IMR-90 (cell line): ENCODE measurements around the gene PEX11A. TPM values are rescaled to one million over a fixed set of nuclear protein-coding genes. Genes with fewer than 3 reads are reported as not detected.

Source experiments
- ATAC-seq: fragments of 200-7000 bp; cut with Tn5 transposase; 2 replicates; pipeline ENCODE4 v1.9.1; 2020; ENCODE audit warnings: low read depth, mild to moderate bottlenecking, moderate library complexity
- BruUV-seq: library from RNA; stranded (reverse); fragments of 400-500 nt; replicated peaks from 2 replicates; lab custom pipeline; 2021; lab: Mats Ljungman, UMichigan
- CTCF ChIA-PET: fragments of 300-600 bp; formaldehyde crosslinking; extraction: SDS; loops from one replicate; lab custom pipeline; 2021; ENCODE audit warnings: antibody characterized with exemption; lab: Yijun Ruan, JAX
- POLR2A ChIA-PET: fragments of 300-600 bp; sonication (Branson Sonifier 250); formaldehyde crosslinking; loops from one replicate; lab custom pipeline; 2022; ENCODE audit warnings: antibody characterized with exemption; ENCODE audit not compliant: unreplicated experiment; lab: Charles Lee
- DNase-seq: peaks from one replicate; pipeline ENCODE4 v3.0.0; 2013
- H2AFZ ChIP-seq: replicated peaks from 2 replicates; pipeline ENCODE3; 2013; ENCODE audit warnings: low read length, mild to moderate bottlenecking; ENCODE audit not compliant: poor library complexity
- H2AK5ac ChIP-seq: 2 replicates; pipeline ENCODE4 v1.6.1; 2013; ENCODE audit warnings: low read depth, low read length, inconsistent platforms
- H2AK9ac ChIP-seq: replicated peaks from 2 replicates; pipeline ENCODE3; 2013; ENCODE audit warnings: mild to moderate bottlenecking, low read depth, low read length, moderate library complexity; ENCODE audit not compliant: poor library complexity
- H2BK120ac ChIP-seq: 2 replicates; pipeline ENCODE4 v1.6.1; 2013; ENCODE audit warnings: low read depth, low read length, inconsistent platforms
- H2BK15ac ChIP-seq: 3 replicates; pipeline ENCODE4 v1.6.1; 2013; ENCODE audit warnings: low read depth, low read length, inconsistent platforms
- H2BK20ac ChIP-seq: 2 replicates; pipeline ENCODE4 v1.6.1; 2013; ENCODE audit warnings: low read depth, mild to moderate bottlenecking, inconsistent platforms, low read length, moderate library complexity
- H2BK5ac ChIP-seq: 2 replicates; pipeline ENCODE4 v1.6.1; 2013; ENCODE audit warnings: mild to moderate bottlenecking, low read depth, low read length, inconsistent platforms; ENCODE audit not compliant: poor library complexity, severe bottlenecking
- H3K14ac ChIP-seq: replicated peaks from 2 replicates; pipeline ENCODE4 v1.6.1; 2013; ENCODE audit warnings: low read depth, low read length, inconsistent platforms
- H3K18ac ChIP-seq: 2 replicates; pipeline ENCODE4 v1.6.1; 2013; ENCODE audit warnings: low read depth, low read length, control low read depth
- H3K23ac ChIP-seq: 2 replicates; pipeline ENCODE4 v1.6.1; 2013; ENCODE audit warnings: low read depth, low read length, inconsistent platforms
- H3K27ac ChIP-seq: 2 replicates; pipeline ENCODE4 v1.5.1; 2013; ENCODE audit warnings: mild to moderate bottlenecking, control low read depth, low read length; ENCODE audit not compliant: insufficient read depth
- H3K27me3 ChIP-seq: 2 replicates; pipeline ENCODE4 v1.6.1; 2013; ENCODE audit warnings: low read length; ENCODE audit not compliant: control insufficient read depth, insufficient read depth
- H3K36me3 ChIP-seq: 2 replicates; pipeline ENCODE4 v1.6.1; 2013; ENCODE audit warnings: low read length, mixed read lengths; ENCODE audit not compliant: control insufficient read depth, insufficient read depth
- H3K4ac ChIP-seq: 2 replicates; pipeline ENCODE4 v1.6.1; 2013; ENCODE audit warnings: low read depth, low read length, inconsistent platforms
- H3K4me1 ChIP-seq: 2 replicates; pipeline ENCODE4 v1.6.1; 2013; ENCODE audit warnings: low read length, mixed read lengths; ENCODE audit not compliant: control insufficient read depth, insufficient read depth
- H3K4me2 ChIP-seq: 2 replicates; pipeline ENCODE4 v1.6.1; 2013; ENCODE audit warnings: low read depth, mild to moderate bottlenecking, control low read depth, low read length, moderate library complexity
- H3K4me3 ChIP-seq: 2 replicates; pipeline ENCODE4 v1.5.1; 2013; ENCODE audit warnings: low read depth, mild to moderate bottlenecking, control low read depth, low read length, moderate library complexity; ENCODE audit not compliant: insufficient read depth
- H3K56ac ChIP-seq: 2 replicates; pipeline ENCODE4 v1.6.1; 2013; ENCODE audit warnings: low read length, inconsistent platforms; ENCODE audit not compliant: insufficient read depth; ENCODE audit errors: extremely low read depth
- H3K79me1 ChIP-seq, 2 experiments: 2 replicates each; pipeline ENCODE4 v1.6.1; 2013; ENCODE audit warnings: low read length in 2 of 2, inconsistent platforms in 1 of 2, low read depth in 1 of 2
- H3K9ac ChIP-seq: 2 replicates; pipeline ENCODE4 v1.6.1; 2013; ENCODE audit warnings: low read depth, low read length, control low read depth
- H3K9me1 ChIP-seq: 2 replicates; pipeline ENCODE4 v1.6.1; 2013; ENCODE audit warnings: low read length, inconsistent platforms; ENCODE audit not compliant: insufficient read depth
- H3K9me3 ChIP-seq: 2 replicates; pipeline ENCODE4 v1.6.1; 2013; ENCODE audit warnings: low read length; ENCODE audit not compliant: control insufficient read depth, insufficient read depth
- H4K20me1 ChIP-seq: 2 replicates; pipeline ENCODE4 v1.6.1; 2013; ENCODE audit warnings: low read length, inconsistent platforms; ENCODE audit not compliant: insufficient read depth
- H4K5ac ChIP-seq: 2 replicates; pipeline ENCODE4 v1.6.1; 2013; ENCODE audit warnings: mild to moderate bottlenecking, low read depth, low read length, control low read depth
- H4K8ac ChIP-seq, 2 experiments: 2 replicates each; pipeline ENCODE4 v1.6.1; 2013; ENCODE audit warnings: low read depth in 2 of 2, low read length in 2 of 2, control low read depth in 1 of 2, inconsistent platforms in 1 of 2
- H4K91ac ChIP-seq: 2 replicates; pipeline ENCODE4 v1.6.1; 2013; ENCODE audit warnings: low read depth, low read length, inconsistent platforms; ENCODE audit not compliant: insufficient read depth
- BHLHE40 ChIP-seq: fragments of 150-350 bp; IDR thresholded peaks from 2 replicates; pipeline ENCODE4 v1.6.1; 2016; ENCODE audit warnings: mild to moderate bottlenecking, low read depth, low read length
- CEBPB ChIP-seq: IDR thresholded peaks from 2 replicates; pipeline ENCODE4 v1.6.1; 2012; ENCODE audit warnings: low read depth, low read length, improper control_type of control experiment
- CHD1 ChIP-seq: IDR thresholded peaks from 2 replicates; pipeline ENCODE4 v1.6.1; 2012; ENCODE audit warnings: low read depth, low read length, improper control_type of control experiment
- CTCF ChIP-seq: conservative IDR thresholded peaks from 2 replicates; pipeline ENCODE4 v1.5.1; 2012; ENCODE audit warnings: mild to moderate bottlenecking, low read depth, low read length, improper control_type of control experiment
- FOS ChIP-seq: fragments of 150-350 bp; IDR thresholded peaks from 2 replicates; pipeline ENCODE4 v1.6.1; 2016; ENCODE audit warnings: low read depth, low read length
- MAFK ChIP-seq: IDR thresholded peaks from 2 replicates; pipeline ENCODE4 v1.6.1; 2012; ENCODE audit warnings: low read depth, low read length, improper control_type of control experiment
- MAZ ChIP-seq: IDR thresholded peaks from 2 replicates; pipeline ENCODE4 v1.6.1; 2012; ENCODE audit warnings: low read depth, mild to moderate bottlenecking, low read length, improper control_type of control experiment, moderate library complexity, borderline replicate concordance
- NFE2L2 ChIP-seq: fragments of 150-350 bp; IDR thresholded peaks from 2 replicates; pipeline ENCODE4 v1.6.1; 2016; ENCODE audit warnings: low read depth, mild to moderate bottlenecking, low read length
- POLR2A ChIP-seq: IDR thresholded peaks from 2 replicates; pipeline ENCODE4 v1.6.1; 2012; ENCODE audit warnings: mild to moderate bottlenecking, low read depth, low read length
- RAD21 ChIP-seq: IDR thresholded peaks from 2 replicates; pipeline ENCODE4 v1.6.1; 2012; ENCODE audit warnings: low read length, improper control_type of control experiment
- RCOR1 ChIP-seq: IDR thresholded peaks from 2 replicates; pipeline ENCODE4 v1.6.1; 2012; ENCODE audit warnings: mild to moderate bottlenecking, low read length, improper control_type of control experiment; ENCODE audit not compliant: insufficient replicate concordance
- RFX5 ChIP-seq: IDR thresholded peaks from 2 replicates; pipeline ENCODE4 v1.8.0; 2012; ENCODE audit warnings: low read depth, mild to moderate bottlenecking, low read length, moderate library complexity
- SMC3 ChIP-seq: fragments of 150-350 bp; IDR thresholded peaks from 2 replicates; pipeline ENCODE4 v1.6.1; 2016; ENCODE audit warnings: low read depth, mild to moderate bottlenecking, antibody characterized with exemption, low read length, moderate library complexity
- USF2 ChIP-seq: fragments of 150-350 bp; IDR thresholded peaks from 2 replicates; pipeline ENCODE4 v1.6.1; 2017; ENCODE audit warnings: mild to moderate bottlenecking, antibody characterized with exemption, low read length, low read depth
- WGBS, 2 experiments: methylation state at CpG; one replicate each; pipeline versions ENCODE4 v1.1.5 to v1.1.7; 2013; ENCODE audit warnings: missing lambda C conversion rate in 2 of 2; ENCODE audit not compliant: insufficient read length in 1 of 2; ENCODE audit errors: extremely low coverage in 2 of 2; 5-methylcytosine and 5-hydroxymethylcytosine counted together
- dilution Hi-C: fragments of 300-500 bp; cut with HindIII; formaldehyde crosslinking; loops from one replicate; pipeline ENCODE4 v1.14.3; 2018; ENCODE audit warnings: low sequenced_read_pairs; ENCODE audit not compliant: unreplicated experiment
- in situ Hi-C: fragments of 300-500 bp; cut with MboI; formaldehyde crosslinking; loops from 3 replicates; pipeline ENCODE4 v1.14.3; 2019; ENCODE audit warnings: low sequenced_read_pairs, inconsistent platforms, mixed read lengths
- intact Hi-C: fragments of 100-400 bp; cut with micrococcal nuclease; formaldehyde crosslinking; loops from 2 replicates; pipeline ENCODE4 v1.10.0; 2022
- polyA plus RNA-seq, 3 experiments: library from polyadenylated mRNA; depleted of rRNA; stranded (reverse); fragments of >200 nt; gene quantifications; 2 replicates each; pipeline ENCODE4 v1.2.3, GENCODE V29; 2012; ENCODE audit warnings: low replicate concordance in 1 of 3
- total RNA-seq: library from RNA; depleted of rRNA; stranded (reverse); fragments of >200 nt; gene quantifications from 2 replicates; pipeline ENCODE4 v1.2.3, GENCODE V29; 2012

PEX11A gene
- total and polyA plus RNA-seq, 2 of the 4 experiments (the other 2 are of a cell fraction): 4.2 to 10.2 TPM

GRCh38 chr15:89677381-89677780 is 13.2 kb downstream of the PEX11A start:
- no peak overlapping the region for H2AK5ac ChIP-seq
- no peaks in the 10 kb centered on the region for H3K27me3 ChIP-seq
- H4K8ac ChIP-seq: no peak overlapping the region
- intact Hi-C loops (no loop called here), dilution Hi-C loops (no loop called here), in situ Hi-C loops (no loop called here)
- no peak overlapping the region for H2AK9ac ChIP-seq
- H3K9me3 ChIP-seq: no peaks in the 10 kb centered on the region
- H2BK20ac ChIP-seq: no peak overlapping the region
- H3K4me1 ChIP-seq: peaks cover 2% of the 10 kb centered on the region; the same call in 1 of the 2 replicates
- no peaks in the 10 kb centered on the region for H3K79me1 ChIP-seq
- no peak overlapping the region for H4K91ac ChIP-seq
- no peak for TF ChIP-seq MAFK
- no peak for TF ChIP-seq CEBPB
- no peak for TF ChIP-seq CTCF
- TF ChIP-seq POLR2A: no peak
- TF ChIP-seq CHD1: no peak
- TF ChIP-seq USF2: no peak
- no peak for TF ChIP-seq RFX5
- TF ChIP-seq NFE2L2: no peak
- no peak for TF ChIP-seq BHLHE40
- no peak for TF ChIP-seq RCOR1
- TF ChIP-seq RAD21: no peak
- TF ChIP-seq SMC3: no peak
- TF ChIP-seq MAZ: no peak
- no peak for TF ChIP-seq FOS
- no peak for ATAC-seq
- 43% methylated on average over 1 of the region's 1 CpG; no CpG with 5 or more reads in 1 of the 2 experiments for WGBS, 2 experiments
- H2BK5ac ChIP-seq: no peak overlapping the region
- no peaks in the 10 kb centered on the region for H3K36me3 ChIP-seq
- H2BK120ac ChIP-seq: no peak overlapping the region
- H3K9ac ChIP-seq: no peak overlapping the region
- H2BK15ac ChIP-seq: no peak overlapping the region
- H3K27ac ChIP-seq: no peak overlapping the region
- no peak overlapping the region for H2AFZ ChIP-seq
- no peak overlapping the region for H3K4me3 ChIP-seq
- H3K14ac ChIP-seq: no peak overlapping the region
- H3K23ac ChIP-seq: no peak overlapping the region
- no peak overlapping the region for H3K56ac ChIP-seq
- POLR2A ChIA-PET: no interaction called here
- no TSS peak for BruUV-seq
- H3K4me2 ChIP-seq: no peak overlapping the region
- H3K4ac ChIP-seq: no peak overlapping the region
- no peak overlapping the region for H3K18ac ChIP-seq
- no peak overlapping the region for H4K5ac ChIP-seq
- H4K20me1 ChIP-seq: no peaks in the 10 kb centered on the region
- DNase-seq: no peak
- H3K9me1 ChIP-seq: 0 out of 2 replicates have a peak, but pooled peaks cover 6% of the 10 kb centered on the region
- CTCF ChIA-PET: no interaction called here
